ENCODE data around the gene SLC4A4.

The SLC4A4 gene

DNA sequence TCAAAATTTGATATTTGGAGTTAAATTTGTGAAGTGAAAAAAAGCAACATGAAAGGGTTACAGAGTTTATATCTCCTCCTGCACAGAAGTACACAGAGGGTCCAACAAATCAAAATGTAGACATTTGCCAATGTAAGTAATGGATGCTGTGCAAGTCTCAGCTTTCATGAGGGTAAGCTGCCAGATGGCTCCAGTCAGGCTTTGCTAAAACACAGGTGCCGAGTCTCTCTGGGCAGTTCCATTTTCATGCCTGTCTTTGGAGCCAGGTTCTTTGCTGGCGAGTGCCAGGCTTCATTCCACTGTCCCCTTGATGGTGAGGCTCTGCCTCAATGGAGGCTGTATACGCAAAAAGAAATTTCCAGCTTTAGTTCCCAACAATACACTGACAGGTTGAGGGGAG lies 27.9 kb downstream of the SLC4A4 start:
- Histone ChIP-seq H3K27me3 (ENCODE audit: low read length) (no peaks in the 10 kb centered on the region), H3K4me3 (ENCODE audit: insufficient read depth, low read length, poor library complexity, severe bottlenecking) (no peak overlapping the region), H2AFZ (ENCODE audit: low read depth, low read length, severe bottlenecking) (no peak overlapping the region), H3K27ac (ENCODE audit: low read depth, low read length) (no peak overlapping the region), H3K9me3 (ENCODE audit: insufficient read depth, low read length) (no peaks in the 10 kb centered on the region), H3F3A (ENCODE audit: insufficient read depth) (no peaks in the 10 kb centered on the region), H3K36me3 (ENCODE audit: low read length) (no peaks in the 10 kb centered on the region), H4K20me1 (ENCODE audit: low read depth, low read length) (no peaks in the 10 kb centered on the region), H3K4me2 (ENCODE audit: low read depth, low read length, poor library complexity, severe bottlenecking) (no peak overlapping the region), H3K9me2 (replicated peaks; ENCODE audit: insufficient read depth, low read length) (no peaks in the 10 kb centered on the region), H3K9ac (ENCODE audit: low read length) (no peak overlapping the region), H3K79me2 (ENCODE audit: insufficient read depth, low read length) (no peaks in the 10 kb centered on the region)
- TF ChIP-seq, protein P1, sequence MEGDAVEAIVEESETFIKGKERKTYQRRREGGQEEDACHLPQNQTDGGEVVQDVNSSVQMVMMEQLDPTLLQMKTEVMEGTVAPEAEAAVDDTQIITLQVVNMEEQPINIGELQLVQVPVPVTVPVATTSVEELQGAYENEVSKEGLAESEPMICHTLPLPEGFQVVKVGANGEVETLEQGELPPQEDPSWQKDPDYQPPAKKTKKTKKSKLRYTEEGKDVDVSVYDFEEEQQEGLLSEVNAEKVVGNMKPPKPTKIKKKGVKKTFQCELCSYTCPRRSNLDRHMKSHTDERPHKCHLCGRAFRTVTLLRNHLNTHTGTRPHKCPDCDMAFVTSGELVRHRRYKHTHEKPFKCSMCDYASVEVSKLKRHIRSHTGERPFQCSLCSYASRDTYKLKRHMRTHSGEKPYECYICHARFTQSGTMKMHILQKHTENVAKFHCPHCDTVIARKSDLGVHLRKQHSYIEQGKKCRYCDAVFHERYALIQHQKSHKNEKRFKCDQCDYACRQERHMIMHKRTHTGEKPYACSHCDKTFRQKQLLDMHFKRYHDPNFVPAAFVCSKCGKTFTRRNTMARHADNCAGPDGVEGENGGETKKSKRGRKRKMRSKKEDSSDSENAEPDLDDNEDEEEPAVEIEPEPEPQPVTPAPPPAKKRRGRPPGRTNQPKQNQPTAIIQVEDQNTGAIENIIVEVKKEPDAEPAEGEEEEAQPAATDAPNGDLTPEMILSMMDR (IDR thresholded peaks at IDR 0.05; ENCODE audit: insufficient read depth, low read length, poor library complexity, severe bottlenecking): no peak
- no peak for TF ChIP-seq EZH2phosphoT487 (conservative IDR thresholded peaks at IDR 0.05; ENCODE audit: low read length)

DNA sequence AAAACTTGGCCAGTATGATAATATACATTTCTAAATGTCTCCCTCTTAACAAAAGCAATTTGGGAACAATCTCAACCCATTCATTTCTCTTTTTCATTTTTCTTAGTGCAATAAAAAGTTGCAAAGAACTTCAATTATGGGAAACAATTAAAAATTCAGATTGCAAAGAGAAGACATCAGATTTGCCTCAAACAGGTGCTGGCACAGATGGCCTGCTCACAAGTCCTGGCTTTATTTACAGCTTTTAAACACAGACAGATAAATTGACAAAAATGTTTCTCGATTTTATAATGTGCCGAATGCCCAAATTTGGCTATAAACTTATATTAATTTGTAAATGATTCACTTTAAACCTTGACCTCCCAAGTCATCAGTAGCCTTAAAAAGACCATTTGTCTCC lies 28.7 kb downstream of the SLC4A4 start:
- TF ChIP-seq EZH2phosphoT487 (conservative IDR thresholded peaks at IDR 0.05; ENCODE audit: low read length): no peak
- TF ChIP-seq, protein P1 (IDR thresholded peaks at IDR 0.05; ENCODE audit: insufficient read depth, low read length, poor library complexity, severe bottlenecking): no peak
- Histone ChIP-seq H3K4me2 (ENCODE audit: low read depth, low read length, poor library complexity, severe bottlenecking) (no peak overlapping the region), H3K27me3 (ENCODE audit: low read length) (no peaks in the 10 kb centered on the region), H3K4me3 (ENCODE audit: insufficient read depth, low read length, poor library complexity, severe bottlenecking) (no peak overlapping the region), H2AFZ (ENCODE audit: low read depth, low read length, severe bottlenecking) (no peak overlapping the region), H3K27ac (ENCODE audit: low read depth, low read length) (no peak overlapping the region), H3K9me2 (replicated peaks; ENCODE audit: insufficient read depth, low read length) (no peaks in the 10 kb centered on the region), H4K20me1 (ENCODE audit: low read depth, low read length) (no peaks in the 10 kb centered on the region), H3K9ac (ENCODE audit: low read length) (no peak overlapping the region), H3F3A (ENCODE audit: insufficient read depth) (no peaks in the 10 kb centered on the region), H3K79me2 (ENCODE audit: insufficient read depth, low read length) (no peaks in the 10 kb centered on the region), H3K9me3 (ENCODE audit: insufficient read depth, low read length) (no peaks in the 10 kb centered on the region), H3K36me3 (ENCODE audit: low read length) (no peaks in the 10 kb centered on the region)

DNA sequence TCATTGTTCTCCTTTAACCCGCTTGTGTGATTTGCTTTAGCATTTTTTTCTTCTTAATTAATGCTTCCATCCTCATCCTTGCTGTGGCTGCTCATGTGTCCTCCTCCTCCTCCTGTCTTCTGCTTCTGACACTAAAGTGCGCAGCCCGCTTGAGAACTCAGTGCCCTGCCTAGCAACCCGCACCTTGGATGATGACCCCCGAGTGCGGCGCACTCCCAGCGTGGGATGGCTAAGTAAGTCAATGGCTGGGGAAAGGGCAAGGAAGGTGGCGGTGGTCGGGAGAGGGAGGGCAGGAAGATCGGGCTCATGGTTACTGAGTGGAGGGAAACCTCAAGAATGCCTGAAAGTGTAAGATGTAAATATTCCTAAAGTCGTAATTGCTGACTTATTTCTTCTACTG lies 30.1 kb downstream of the SLC4A4 start:
- H3K27ac ChIP-seq (ENCODE audit: low read depth, low read length): no peak overlapping the region
- no peak overlapping the region for H3K9ac ChIP-seq (ENCODE audit: low read length)
- no peak overlapping the region for H3K4me2 ChIP-seq (ENCODE audit: low read depth, low read length, poor library complexity, severe bottlenecking)
- no peaks in the 10 kb centered on the region for H3K27me3 ChIP-seq (ENCODE audit: low read length)
- no peak overlapping the region for H3K4me3 ChIP-seq (ENCODE audit: insufficient read depth, low read length, poor library complexity, severe bottlenecking)
- no peaks in the 10 kb centered on the region for H3K9me2 ChIP-seq (replicated peaks; ENCODE audit: insufficient read depth, low read length)
- H3K9me3 ChIP-seq (ENCODE audit: insufficient read depth, low read length): no peaks in the 10 kb centered on the region
- no peak overlapping the region for H2AFZ ChIP-seq (ENCODE audit: low read depth, low read length, severe bottlenecking)
- no peaks in the 10 kb centered on the region for H3K79me2 ChIP-seq (ENCODE audit: insufficient read depth, low read length)
- H3K36me3 ChIP-seq (ENCODE audit: low read length): no peaks in the 10 kb centered on the region
- TF ChIP-seq EZH2phosphoT487 (conservative IDR thresholded peaks at IDR 0.05; ENCODE audit: low read length): no peak
- no peaks in the 10 kb centered on the region for H3F3A ChIP-seq (ENCODE audit: insufficient read depth)
- H4K20me1 ChIP-seq (ENCODE audit: low read depth, low read length): no peaks in the 10 kb centered on the region

DNA sequence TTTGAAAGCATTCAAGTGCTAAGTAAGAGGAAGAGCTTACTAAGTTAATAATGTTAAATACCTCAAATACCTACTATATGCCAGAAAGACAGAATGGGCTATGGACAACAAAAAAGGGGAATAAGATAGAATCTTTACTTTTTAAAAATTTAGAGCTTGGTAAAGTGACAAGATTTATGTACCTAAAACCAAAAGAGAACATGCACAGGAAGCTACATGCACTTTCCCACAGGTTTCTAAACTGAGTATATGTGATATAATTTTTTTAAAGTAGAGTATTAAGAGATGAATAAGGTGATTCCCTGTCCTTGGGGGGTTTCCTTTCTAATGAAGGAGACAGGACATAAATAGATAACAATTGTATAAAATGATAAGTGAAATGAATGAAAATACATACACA lies 30.7 kb downstream of the SLC4A4 start:
- Histone ChIP-seq H3K27ac (ENCODE audit: low read depth, low read length) (no peak overlapping the region), H3K79me2 (ENCODE audit: insufficient read depth, low read length) (no peaks in the 10 kb centered on the region), H4K20me1 (ENCODE audit: low read depth, low read length) (no peaks in the 10 kb centered on the region), H3K36me3 (ENCODE audit: low read length) (no peaks in the 10 kb centered on the region), H3K9me3 (ENCODE audit: insufficient read depth, low read length) (no peaks in the 10 kb centered on the region), H3K4me2 (ENCODE audit: low read depth, low read length, poor library complexity, severe bottlenecking) (no peak overlapping the region), H3K4me3 (ENCODE audit: insufficient read depth, low read length, poor library complexity, severe bottlenecking) (no peak overlapping the region), H3K9ac (ENCODE audit: low read length) (no peak overlapping the region), H3F3A (ENCODE audit: insufficient read depth) (no peaks in the 10 kb centered on the region), H3K9me2 (replicated peaks; ENCODE audit: insufficient read depth, low read length) (no peaks in the 10 kb centered on the region), H2AFZ (ENCODE audit: low read depth, low read length, severe bottlenecking) (no peak overlapping the region), H3K27me3 (ENCODE audit: low read length) (no peaks in the 10 kb centered on the region)
- TF ChIP-seq, protein P1 (IDR thresholded peaks at IDR 0.05; ENCODE audit: insufficient read depth, low read length, poor library complexity, severe bottlenecking): no peak
- no peak for TF ChIP-seq EZH2phosphoT487 (conservative IDR thresholded peaks at IDR 0.05; ENCODE audit: low read length)
